VCaP (cell line): Measurements from ENCODE around the gene ARHGAP24.
A peak's percentile ranks its signal among the peaks of the same experiment; 100 is the strongest.

Experiments
- H3K27ac ChIP-seq: fragments of 450-650 bp; 2 replicates; pipeline ENCODE4 v1.5.1; 2017
- TF ChIP-seq, protein P1 (sequence below): fragments of 450-650 bp; conservative IDR thresholded peaks from 2 replicates; pipeline ENCODE4 v1.5.1; 2017; ENCODE audit warnings: mild to moderate bottlenecking, moderate library complexity

ARHGAP24 gene

DNA sequence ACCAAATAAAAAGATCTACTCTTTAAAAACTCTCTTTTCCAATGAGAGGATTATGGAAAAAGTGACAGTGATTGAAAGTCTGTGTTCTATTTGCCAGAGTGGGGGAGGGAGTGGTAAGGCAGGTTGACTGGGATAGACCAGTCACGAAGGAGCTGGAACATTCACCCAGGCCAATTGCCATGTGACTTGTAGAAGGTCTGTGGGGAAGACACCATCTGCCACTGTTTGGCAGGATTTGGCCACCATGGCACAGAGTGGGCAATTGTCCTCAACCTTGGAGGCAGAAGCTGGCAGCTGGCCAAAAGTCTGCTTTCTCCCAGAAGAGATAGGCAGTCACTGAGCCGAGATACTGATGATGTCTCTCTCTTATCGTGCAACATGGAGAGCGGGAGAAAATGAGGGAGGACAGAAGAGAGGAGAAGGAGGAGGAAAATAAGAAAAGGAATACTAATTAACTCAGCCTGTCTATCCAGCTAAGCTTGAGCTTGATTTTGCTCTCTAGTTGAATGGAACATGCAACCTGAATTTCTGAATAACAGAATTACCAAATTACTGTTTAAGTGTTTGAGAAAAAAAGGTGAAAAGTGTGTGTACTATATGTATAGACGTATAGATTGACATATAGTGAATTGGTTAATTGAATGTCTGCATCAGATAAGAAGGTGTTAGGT, 267.1 kb downstream of the ARHGAP24 start:
- TF ChIP-seq, protein P1, sequence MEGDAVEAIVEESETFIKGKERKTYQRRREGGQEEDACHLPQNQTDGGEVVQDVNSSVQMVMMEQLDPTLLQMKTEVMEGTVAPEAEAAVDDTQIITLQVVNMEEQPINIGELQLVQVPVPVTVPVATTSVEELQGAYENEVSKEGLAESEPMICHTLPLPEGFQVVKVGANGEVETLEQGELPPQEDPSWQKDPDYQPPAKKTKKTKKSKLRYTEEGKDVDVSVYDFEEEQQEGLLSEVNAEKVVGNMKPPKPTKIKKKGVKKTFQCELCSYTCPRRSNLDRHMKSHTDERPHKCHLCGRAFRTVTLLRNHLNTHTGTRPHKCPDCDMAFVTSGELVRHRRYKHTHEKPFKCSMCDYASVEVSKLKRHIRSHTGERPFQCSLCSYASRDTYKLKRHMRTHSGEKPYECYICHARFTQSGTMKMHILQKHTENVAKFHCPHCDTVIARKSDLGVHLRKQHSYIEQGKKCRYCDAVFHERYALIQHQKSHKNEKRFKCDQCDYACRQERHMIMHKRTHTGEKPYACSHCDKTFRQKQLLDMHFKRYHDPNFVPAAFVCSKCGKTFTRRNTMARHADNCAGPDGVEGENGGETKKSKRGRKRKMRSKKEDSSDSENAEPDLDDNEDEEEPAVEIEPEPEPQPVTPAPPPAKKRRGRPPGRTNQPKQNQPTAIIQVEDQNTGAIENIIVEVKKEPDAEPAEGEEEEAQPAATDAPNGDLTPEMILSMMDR, result no peak
- no peak overlapping the region for H3K27ac ChIP-seq

DNA sequence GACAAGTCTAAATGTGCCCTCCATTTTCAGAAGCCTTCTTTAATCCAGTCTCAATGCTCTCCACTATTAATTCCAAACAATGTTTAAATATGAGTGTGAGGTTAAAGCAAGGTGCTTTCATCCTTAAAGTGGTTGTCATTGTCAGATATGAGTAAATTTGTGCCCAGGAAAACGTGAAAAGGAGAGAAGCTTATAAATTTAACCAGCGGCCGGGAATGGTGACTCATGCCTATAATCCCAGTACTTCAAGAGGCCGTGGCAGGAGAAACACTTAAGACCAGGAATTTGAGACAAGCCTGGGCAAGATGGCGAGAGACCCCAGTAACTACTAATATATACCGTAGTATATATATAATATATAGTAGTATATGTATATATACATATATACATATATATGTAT, 270.0 kb downstream of the ARHGAP24 start:
- TF ChIP-seq, protein P1, result no peak
- no peak overlapping the region for H3K27ac ChIP-seq

DNA sequence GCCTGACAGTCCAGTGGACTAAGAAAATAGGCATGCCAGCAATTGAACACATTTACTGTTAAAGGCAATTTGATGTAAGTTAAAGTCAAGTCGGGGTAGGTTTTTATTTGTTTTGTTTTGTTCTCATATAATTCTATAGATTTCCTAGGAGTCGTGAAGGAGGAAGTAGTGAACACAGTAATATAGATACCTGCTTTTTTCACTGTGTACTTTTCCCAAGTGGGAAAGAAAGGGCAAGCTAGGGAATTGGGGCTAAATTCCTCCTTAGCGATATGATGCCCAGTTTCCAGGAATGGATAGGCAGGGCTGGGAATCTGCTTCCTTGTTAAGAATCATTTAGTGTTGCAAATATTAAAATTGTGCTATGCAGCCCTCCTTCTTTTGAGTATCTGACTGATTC, 271.0 kb downstream of the ARHGAP24 start:
- TF ChIP-seq, protein P1, result no peak
- H3K27ac ChIP-seq, result no peak overlapping the region

DNA sequence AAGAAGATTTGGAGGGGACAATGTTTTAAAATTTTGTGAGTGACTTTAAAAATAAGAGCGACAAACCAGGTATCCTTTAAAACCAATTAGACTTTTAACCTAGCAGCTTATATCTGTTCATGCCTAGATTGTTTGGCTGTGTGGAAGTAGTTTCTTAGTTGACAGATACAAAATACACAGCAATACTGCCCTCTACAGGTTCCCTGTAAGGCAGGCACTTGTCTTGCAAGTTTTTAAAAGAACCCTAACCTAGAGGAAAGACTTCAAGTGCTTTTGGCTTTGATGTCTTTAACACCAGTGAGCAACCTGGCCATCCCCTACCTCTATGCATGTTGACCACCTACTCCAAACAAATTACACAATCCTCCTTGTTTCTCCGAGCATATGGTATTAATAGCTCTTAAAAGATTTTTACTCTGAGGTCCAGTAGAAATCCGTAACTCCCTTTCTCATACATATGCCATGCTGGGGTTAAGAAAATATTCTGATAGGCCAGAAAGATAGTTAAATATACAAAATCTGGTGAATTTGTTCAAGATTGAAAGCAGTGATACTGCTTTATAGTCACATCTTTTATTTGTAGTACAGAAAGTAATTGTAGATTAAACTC, 273.0 kb downstream of the ARHGAP24 start:
- H3K27ac ChIP-seq, result no peak overlapping the region
- TF ChIP-seq, protein P1, result peak; percentile 91

DNA sequence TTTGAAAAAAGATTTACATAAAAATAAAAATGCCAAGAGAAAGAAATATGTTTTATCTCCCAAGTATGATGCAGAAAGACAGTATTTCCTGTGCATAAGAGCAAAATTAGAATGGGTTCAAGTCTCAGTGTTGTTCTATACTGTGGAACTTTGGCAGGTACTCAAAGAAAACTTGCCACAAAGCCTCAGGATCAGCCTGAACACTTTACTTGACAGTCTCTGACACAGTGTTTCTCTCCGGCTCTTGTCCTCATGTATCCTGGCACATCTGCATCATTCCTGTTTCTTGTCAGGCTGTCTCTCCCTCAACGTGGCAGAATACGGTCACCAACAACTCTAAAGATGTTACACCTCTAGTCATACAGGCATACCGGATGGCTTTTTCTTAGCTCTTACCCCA, 273.7 kb downstream of the ARHGAP24 start:
- TF ChIP-seq, protein P1, result no peak
- H3K27ac ChIP-seq, result no peak overlapping the region

DNA sequence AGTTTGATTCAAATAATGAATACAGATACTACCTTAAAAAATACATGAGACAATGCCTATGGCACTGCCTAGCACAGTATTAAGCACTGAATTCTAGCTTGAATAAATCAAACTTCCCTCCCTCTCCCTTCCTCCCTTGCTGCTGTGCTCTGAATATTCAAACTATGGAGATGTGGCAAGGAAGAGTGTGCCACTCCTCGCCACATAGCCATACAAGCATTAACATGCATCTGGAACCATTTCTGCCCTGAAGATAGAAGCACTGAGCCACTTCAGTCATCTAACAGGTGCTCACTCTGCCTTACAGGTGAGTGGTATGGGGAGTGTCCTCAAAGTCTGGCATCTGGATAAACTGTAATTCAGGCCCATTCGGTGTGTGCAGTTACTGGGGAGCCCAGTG, 276.9 kb downstream of the ARHGAP24 start:
- no peak overlapping the region for H3K27ac ChIP-seq
- TF ChIP-seq, protein P1, result no peak

DNA sequence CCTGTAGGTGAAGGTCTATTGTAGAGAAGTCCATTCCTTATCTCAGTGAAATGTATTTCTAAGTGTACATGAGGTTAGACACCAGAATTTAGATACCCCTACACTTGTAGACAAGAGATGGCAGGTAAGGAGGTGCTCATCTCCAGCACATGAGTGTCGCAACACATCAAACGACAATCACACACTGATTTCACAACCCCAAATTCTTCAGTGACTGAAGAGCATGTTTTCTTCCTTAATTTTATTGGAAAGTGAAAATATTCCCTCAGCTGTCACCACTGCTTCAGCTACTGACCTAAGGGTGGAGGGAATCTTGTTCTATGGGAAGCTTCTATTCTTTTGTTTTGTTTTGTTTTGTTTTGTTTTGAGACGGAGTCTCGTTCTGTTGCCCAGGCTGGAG, 280.3 kb downstream of the ARHGAP24 start:
- TF ChIP-seq, protein P1, result no peak
- no peak overlapping the region for H3K27ac ChIP-seq
